Measurements from ENCODE around the gene IL17C.

- TF ChIP-seq CTCF (IDR thresholded peaks at IDR 0.05; ENCODE audit: insufficient read depth, low read length, poor library complexity, severe bottlenecking) (no peak), EZH2phosphoT487 (conservative IDR thresholded peaks at IDR 0.05; ENCODE audit: low read length) (no peak)
Observed at GRCh38 chr16:88655053-88655732, 16.8 kb downstream of the IL17C start.

All from SU-DHL-6 (cell line).